Measurements from ENCODE around the gene PITX2.

DNA sequence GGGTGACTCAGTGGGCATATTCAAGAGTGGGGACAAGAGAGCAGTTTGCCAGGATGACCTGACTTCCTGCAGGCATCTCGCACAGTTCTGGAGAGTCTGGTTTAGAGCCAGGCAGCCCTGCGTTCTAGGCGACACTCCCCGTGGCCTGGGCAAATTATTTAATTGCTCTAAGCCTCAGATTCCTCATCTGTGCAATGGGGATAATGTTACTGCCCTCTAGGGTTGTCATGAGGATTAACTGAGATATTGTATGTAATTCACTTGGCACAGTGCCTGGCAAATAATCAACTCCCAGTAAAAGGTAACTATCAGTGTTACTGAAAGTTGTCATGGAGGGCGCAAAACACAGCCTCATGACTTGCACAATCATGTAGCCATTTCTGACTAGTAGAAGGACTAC is 48.8 kb upstream of the PITX2 start:
- TF ChIP-seq, protein P1, sequence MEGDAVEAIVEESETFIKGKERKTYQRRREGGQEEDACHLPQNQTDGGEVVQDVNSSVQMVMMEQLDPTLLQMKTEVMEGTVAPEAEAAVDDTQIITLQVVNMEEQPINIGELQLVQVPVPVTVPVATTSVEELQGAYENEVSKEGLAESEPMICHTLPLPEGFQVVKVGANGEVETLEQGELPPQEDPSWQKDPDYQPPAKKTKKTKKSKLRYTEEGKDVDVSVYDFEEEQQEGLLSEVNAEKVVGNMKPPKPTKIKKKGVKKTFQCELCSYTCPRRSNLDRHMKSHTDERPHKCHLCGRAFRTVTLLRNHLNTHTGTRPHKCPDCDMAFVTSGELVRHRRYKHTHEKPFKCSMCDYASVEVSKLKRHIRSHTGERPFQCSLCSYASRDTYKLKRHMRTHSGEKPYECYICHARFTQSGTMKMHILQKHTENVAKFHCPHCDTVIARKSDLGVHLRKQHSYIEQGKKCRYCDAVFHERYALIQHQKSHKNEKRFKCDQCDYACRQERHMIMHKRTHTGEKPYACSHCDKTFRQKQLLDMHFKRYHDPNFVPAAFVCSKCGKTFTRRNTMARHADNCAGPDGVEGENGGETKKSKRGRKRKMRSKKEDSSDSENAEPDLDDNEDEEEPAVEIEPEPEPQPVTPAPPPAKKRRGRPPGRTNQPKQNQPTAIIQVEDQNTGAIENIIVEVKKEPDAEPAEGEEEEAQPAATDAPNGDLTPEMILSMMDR (IDR thresholded peaks at IDR 0.05 in 8 of 11, conservative IDR thresholded peaks at IDR 0.05 in 3 of 11) = no peak
- TF ChIP-seq POLR2AphosphoS5 (IDR thresholded peaks at IDR 0.05) (no peak), POLR2A (IDR thresholded peaks at IDR 0.05) (no peak)

Measured in spleen (tissue), 7 donors.